Activated CD8-positive, alpha-beta memory T cell treated with anti-CD3 and anti-CD28 coated beads, Interleukin-2, amount 50 U/mL, for 1 hour (primary cell): Measurements from ENCODE around the gene ARHGEF6.
"Not testable (repeated sequence)": the region's sequence is repeated elsewhere in the genome, so short reads cannot be mapped to it uniquely, and the experiment has no call there.

ENCODE experiments used
- DNase-seq: peaks from one replicate; pipeline ENCODE4 v3.0.0-alpha.2; 2020; ENCODE audit errors: extremely low read depth

ARHGEF6 gene, protein sequence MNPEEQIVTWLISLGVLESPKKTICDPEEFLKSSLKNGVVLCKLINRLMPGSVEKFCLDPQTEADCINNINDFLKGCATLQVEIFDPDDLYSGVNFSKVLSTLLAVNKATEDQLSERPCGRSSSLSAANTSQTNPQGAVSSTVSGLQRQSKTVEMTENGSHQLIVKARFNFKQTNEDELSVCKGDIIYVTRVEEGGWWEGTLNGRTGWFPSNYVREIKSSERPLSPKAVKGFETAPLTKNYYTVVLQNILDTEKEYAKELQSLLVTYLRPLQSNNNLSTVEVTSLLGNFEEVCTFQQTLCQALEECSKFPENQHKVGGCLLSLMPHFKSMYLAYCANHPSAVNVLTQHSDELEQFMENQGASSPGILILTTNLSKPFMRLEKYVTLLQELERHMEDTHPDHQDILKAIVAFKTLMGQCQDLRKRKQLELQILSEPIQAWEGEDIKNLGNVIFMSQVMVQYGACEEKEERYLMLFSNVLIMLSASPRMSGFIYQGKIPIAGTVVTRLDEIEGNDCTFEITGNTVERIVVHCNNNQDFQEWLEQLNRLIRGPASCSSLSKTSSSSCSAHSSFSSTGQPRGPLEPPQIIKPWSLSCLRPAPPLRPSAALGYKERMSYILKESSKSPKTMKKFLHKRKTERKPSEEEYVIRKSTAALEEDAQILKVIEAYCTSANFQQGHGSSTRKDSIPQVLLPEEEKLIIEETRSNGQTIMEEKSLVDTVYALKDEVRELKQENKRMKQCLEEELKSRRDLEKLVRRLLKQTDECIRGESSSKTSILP

DNA sequence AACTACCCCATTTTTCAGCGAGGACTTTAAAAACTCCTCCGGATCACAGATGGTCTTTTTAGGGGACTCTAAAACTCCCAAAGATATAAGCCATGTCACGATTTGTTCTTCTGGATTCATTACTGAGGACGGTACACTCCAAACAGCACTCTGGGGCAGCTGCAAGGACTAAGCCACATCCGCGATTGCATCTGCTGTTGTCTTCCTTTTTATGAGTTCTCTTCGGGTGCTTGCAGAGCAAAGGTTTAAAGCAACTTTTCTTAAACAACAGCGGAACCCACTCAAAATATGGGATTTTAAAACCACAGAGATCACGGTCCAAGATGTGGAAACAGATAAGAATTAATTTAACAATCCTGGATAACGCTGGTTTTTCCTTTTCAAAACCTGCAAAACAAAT lies at the start of gene ARHGEF6:
ARHGEF6 (minus strand) TSS at position 170 of the 400 bp plus-strand sequence; CDS start at position 120, 50 bp downstream.
- no peak for DNase-seq

DNA sequence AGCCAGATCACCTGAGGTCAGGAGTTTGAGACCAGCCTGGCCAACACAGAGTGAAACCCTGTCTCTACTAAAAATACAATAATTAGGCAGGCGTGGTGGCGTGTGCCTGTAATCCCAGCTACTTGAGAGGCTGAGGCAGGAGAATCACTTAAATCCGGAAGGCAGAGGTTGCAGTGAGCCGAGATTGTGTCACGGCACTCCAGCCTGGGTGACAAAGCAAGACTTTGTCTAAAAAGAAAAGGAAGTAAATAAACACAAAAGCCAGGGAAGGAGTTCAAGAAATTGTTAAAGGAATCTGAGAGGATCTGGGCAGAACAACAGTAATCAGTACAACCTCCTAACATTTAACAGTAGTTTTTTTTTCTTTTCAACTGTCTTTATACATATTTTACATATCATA lies 48.7 kb upstream of the ARHGEF6 start:
- no peak for DNase-seq

DNA sequence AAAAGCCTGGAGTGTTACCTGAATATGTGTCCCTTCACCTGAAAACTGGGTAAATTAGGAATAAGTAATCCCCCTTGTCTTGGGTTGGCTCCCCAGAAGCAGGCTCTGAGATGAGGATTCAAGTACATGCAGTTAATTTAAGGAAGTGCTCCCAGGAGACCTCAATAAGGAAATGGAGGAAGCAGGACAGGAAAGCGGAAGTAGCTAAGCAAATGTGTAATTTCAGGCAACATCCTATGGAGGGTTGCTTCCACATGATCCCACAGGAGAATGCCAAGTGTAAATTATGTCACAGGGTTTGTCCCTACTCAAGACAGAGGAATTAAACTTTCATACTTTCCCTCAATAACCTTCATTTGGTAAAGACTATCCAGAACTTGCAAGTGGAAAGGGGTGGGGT lies 48.1 kb upstream of the ARHGEF6 start:
- DNase-seq: no peak

DNA sequence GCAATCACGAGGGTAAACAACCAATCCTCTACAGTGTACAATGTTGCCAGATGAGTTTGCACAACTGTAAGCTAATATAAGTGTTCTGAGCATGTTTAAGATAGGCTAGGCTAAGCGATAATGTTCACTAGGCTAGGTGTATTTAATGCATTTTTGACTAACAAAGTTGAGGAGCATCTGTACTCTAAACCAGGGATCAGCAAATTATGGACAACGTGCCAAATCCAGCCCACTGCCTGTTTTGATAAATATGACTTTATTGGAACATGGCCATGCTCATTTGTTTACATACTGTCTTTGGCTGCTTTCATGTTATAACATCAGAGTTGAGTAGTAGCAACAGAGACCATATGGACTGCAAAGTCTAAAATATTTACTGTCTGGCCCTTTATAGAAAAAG lies 46.3 kb upstream of the ARHGEF6 start:
- no peak for DNase-seq

DNA sequence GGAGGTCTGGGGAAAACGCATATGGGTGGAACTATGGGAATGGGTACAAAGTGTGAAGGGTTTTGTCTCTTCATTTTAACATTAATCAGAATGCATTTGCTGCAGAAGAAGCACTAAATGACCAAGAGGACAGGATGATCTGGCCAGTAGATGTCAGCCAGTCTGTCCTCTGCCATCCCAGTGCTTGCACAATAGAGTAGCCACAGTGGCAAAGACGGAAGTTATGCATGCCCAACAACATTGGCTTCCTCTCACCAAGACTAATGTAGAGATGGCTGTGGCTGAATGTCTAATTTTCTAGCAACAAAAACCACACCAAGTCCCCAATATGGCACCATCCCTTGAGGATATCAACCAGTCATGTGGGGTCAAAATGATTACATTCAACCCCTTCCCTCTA lies 45.0 kb upstream of the ARHGEF6 start:
- no peak for DNase-seq

DNA sequence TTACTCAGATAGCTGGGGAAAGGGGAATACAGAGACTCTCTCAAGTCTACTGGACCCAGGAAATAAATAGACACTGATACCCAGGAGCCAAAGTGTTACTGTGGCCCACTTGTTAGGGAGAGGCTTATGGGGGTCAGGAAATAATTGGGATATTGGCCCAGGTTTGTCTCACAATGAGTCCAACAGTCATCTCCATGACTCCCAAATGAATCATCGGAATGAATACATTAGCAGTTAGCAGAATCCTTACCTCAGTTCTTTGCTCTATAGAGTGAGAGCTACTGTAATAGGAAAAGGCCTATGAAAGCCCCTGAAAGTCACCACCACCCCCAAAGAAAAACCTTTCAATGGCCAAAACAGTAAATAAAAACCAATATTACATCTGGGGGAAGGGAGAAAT lies 42.4 kb upstream of the ARHGEF6 start:
- DNase-seq: no peak

DNA sequence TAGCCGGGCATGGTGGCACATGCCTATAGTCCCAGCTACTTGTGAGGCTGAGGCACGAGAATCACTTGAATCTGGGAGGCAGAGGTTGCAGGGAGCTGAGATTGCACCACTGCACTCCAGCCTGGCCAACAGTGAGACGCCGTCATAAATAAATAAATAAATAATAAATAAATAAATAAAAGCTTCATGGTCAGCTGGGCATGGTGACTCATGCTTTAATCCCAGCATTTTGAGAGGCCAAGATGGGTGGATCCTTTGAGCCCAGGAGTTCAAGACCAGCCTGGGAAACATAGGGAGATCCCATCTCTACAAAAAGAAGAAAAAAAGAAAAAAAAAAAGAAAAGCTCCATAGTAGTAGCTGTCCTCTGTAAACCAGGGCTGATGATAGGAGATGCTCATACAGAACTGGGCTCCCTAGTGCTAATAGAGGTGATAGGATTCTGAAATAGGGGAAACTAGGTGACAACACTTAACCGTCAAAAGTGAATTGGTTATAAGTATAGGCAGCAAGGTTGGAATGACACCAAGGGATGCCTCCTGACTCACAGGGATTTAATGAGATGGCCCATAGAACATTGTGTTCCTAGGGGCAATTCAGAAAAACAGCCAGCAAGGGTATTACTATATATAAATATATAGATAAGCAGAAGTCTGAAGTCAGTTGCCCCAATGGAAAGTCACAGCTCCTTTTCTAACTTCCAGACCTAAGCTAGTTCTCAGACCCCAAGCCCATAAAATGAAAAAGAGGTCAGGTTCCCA lies 41.8 kb upstream of the ARHGEF6 start:
- no peak for DNase-seq

DNA sequence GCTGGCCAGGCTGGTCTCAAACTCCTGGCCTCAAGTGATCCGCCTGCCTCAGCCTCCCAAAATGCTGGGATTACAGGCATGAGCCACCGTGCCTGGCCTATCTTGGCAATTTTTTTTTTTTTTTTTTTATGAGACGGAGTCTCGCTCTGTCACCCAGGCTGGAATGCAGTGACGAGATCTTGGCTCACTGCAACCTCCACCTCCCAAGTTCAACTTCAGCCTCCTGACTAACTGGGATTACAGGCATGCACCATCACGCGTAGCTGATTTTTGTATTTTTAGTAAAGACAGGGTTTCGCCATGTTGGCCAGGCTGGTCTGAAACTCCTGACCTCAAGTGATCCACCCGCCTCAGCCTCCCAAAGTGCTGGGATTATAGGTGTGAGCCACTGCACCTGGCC lies 39.0 kb upstream of the ARHGEF6 start:
- DNase-seq: not testable (repeated sequence)

DNA sequence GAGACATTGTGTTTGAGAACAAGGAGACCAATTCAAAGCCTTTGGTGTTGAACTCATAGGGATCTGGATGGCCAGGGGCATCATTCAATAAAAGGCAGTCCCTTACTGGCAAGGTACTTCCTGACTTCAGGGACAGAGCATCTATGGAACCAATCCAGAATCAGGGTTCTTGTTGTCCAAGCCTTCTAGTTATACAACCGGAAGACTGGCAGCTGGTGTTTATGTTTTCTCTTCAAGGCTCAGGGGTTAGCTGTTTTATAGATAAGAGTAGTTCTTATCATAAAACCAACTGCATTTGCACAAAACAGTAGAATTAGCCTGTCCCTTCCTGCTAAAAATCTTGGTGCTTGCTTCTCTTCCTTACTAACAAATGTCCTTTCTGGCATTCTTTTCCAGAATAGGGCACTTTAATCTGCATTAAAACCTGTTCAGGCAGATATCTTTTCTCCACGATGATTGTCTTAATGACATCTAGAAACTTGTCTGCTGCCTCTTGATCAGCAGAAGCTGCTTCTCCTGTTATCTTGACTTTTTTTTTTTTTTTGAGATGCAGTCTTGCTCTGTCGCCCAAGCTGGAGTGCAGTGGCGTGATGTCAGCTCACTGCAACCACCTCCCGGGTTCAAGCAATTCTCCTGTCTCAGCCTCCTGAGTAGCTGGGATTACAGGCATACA lies 38.4 kb upstream of the ARHGEF6 start:
- DNase-seq: no peak

DNA sequence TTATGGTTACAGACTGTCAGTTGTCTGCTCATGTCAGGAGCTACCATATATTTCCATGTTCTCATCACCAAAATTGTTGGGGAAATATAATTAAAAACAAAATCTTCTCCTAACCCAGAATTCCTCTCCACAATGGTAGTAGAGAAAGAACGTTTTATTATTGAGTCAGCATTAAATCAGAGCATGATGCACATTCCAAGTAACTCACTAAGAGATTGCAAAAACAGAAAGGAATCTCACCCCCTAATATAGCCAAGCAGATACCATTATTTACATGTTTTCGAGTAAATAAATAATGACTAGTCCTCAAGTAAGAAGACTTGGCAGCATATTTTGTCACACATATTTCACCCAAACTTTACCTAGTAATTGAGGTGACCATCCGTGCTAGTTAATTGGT lies 36.2 kb upstream of the ARHGEF6 start:
- no peak for DNase-seq

DNA sequence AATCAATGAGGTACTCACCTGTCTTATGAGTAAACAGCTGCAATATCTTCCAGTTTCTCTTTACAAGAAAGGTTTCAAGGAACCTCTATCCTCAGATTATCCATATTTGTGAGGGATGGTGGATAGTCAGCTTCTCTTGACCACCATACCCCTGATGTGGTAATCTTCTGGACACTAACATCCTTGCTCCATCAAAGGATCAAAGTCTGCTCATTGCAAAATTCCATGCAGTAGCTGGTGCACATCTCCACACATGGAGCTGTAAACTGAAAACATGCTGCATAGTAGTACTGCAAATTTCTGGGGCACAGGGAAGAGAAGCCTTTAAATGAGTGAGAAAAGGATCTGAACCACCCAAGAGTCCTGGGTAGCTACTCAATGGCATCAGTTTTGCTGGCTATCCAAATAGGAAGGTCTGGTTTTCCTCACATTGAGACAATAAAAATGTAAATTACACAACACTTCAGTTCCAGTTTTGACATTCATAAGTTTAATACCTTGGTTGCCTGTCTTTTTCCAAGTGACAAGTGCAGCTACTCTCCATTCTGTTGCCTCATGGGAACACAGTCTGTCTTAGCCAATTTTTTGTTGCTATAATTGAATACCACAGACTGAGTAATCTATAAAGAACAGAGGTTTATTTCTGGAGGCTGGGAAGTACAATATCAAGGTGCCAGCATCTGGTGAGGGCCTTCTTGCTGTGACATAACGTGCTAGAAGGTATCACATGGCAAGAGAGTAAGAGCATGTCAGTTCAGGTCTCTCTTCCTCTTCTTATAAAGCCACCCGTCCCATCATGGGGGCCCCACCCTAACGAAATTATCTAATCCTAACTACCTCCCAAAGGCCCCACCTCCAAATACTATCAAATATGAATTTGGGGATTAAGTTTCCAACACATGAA lies 34.4 kb upstream of the ARHGEF6 start:
- DNase-seq: no peak

DNA sequence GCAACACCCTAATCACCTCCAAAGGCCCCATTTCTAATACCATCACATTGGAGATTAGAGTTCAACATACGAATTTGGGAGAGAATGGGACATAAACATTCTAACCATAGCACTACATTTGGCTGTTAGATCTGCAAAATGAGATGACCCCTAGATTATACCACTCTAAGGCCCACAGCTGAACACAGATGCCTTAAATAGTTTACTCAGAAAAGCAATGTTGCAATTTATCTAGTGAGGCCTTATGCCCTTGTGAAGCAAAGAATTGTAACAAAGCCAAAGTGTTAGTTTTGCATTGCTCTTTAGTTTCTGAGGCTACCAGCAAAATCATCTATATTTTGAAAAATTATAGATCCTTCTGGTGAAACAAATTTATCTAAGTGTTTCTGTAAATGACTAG lies 31.6 kb upstream of the ARHGEF6 start:
- DNase-seq: no peak

DNA sequence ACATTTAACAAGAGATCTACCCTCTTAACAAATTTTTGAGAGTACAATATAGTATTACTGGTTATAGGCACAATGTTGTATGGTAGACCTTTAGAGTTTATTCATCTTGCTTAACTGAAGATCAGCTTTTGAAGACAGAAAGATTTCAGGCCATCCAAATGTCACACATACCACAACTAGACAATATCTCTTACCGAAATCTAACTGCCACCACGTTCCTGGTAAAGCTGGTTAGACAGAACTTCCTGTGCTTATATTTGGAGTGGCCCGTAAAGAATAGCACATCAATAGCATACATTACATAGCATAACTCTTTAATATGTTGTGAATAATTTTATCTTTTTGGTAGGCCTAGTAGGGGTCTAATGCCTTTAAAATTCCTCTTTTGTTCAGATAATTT lies 29.8 kb upstream of the ARHGEF6 start:
- DNase-seq: no peak

DNA sequence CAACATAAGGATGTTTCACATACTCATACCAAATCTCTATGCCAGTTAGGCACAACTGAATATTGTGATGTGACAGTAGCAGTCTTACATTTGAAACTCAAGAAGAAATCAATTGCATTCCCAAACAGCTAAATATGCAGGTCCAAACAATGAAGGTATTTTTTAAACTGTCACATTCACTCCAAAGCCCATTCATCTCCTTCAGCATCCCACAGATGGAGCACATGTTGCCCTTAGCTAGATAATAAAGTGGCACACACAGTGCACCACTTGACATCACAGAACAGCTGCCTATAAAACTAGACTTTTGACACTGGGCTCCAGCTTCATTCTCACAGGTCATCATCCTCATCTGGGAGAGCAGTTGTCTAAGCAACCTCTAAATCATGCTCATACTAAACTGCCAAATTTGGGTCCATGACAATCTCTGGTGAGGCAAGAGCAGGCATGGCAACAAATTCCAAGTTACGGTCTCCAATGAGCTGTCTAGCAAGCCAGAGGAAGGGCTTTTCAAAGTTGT lies 26.2 kb upstream of the ARHGEF6 start:
- DNase-seq: no peak

DNA sequence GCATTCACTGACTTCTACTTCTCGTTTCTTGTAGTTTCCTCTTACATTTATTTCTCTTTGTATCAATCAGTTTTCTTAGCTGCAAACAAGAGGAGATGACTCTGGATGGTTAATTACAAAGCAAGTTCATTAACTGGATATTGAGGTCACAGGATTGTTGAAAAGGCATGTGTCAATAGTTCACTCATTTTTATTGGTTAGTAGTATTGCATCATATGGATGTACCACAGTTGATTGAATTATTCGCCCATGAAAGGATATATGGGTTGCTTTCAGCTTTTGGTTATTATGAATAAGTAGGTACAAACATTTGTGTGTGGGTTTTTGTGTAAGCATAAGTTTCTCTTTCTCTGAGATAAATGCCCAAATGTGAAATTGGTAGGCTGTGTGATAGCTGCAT lies 21.8 kb upstream of the ARHGEF6 start:
- DNase-seq: no peak

DNA sequence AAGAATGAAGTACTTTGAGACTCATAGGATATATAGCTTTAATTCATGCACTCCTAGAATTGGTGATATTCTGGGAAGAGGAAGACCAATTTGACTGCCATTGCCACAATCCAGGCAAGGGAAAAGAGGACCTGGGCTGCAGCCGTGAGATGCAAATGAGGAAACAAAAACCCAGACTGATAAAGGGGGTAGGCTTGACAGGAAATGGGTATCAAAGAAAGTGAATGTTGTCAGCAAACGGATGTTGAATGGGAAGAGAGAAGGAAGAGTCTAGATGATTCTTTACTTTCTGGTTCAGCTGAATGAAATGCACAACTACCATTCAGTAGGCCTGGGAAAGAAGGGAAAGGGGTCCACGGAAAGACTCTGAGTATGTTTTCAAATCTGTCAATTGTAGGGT lies 17.1 kb upstream of the ARHGEF6 start:
- DNase-seq: no peak

DNA sequence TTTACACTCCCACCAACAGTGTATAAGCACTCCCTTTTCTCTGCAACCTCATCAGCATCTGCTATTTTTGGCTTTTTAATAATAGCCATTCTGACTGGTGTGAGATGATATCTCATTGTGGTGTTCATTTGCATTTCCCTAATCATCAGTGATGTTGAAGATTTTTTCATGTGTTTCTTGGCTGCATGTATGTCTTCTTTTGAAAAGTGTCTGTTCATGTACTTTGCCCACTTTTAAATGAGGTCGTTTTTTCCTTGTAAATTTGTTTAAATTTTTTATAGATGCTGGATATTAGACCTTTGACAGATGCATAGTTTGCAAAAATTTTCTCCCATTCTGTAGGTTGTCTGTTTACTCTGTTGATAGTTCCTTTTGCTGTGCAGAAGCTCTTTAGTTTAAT lies 14.4 kb upstream of the ARHGEF6 start:
- not testable (repeated sequence) for DNase-seq

DNA sequence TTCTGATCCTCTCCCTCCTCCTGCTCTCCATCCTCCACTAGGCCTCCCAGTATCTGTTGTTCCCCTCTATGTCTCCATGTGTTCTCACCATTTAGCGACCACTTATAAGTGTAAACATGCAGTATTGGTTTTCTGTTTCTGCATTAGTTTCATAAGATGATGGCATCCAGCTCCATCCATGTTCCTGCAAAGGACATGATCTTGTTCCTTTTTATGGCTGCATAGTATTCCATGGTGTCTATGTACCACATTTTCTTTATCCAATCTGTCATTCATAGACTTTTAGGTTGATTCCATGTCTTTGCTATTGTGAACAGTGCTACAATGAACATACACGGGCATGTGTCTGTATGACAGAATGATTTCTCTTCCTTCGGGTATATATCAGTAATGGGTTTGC lies 13.9 kb upstream of the ARHGEF6 start:
- not testable (repeated sequence) for DNase-seq

DNA sequence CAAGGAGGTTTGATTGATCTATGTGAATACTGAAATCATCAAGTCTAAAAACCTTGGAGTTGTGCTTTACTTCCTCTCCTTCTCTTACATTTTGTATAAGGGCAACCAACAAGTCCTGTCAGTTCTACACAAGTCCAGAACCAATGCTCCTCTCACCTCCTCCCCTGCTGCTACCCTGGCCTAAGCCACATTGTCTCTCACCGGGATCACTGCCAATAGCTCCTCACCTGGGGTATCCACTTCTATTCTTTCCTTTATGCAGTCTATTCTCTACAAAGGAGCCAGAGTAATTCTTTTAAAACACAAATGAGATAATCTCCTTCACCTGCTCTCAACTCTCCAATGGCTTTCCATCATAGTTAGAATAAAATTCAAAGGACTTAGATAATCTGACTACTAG lies 13.3 kb upstream of the ARHGEF6 start:
- DNase-seq: no peak

DNA sequence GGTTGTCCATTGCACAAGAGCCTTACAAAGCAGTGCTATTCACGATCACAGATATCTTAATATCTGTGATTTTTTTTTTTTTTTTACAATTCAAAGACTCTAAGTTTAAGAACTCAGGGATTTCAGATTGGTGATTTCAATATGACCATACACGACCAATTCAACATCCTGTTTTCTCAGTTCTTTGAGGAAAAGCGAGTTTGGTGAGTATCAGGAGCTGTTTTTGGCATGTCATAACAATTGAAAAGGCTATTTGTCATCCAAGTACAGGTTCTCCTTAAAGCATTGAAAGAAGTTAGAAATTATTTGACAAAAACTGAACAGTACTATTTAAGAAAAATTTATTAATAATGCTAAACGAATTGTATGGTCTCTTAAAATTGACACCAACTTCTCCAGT lies 9.1 kb upstream of the ARHGEF6 start:
- DNase-seq: no peak

DNA sequence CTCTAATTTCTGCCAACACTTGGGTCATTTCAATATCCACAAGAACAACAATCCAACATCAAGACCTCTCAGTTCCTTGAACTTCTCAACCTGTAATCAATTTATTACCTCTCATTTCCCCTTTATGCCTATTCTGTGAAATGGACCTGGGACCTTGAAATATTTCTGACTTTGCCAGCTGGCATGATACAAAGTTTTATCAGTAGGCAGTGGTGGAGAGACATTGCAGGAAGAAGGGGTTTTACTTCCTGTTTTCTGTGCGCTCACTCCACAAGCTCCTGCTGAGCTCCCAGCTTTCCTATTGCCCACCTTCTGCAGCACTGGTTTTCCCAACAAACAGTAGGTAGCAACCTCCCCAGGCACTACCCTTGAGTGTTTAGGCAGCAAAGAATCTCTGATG lies 3.5 kb upstream of the ARHGEF6 start:
- DNase-seq: no peak
